ENCODE data around the gene FAM181B. TPM values are rescaled to one million over a fixed set of nuclear protein-coding genes. Genes with fewer than 3 reads are reported as not detected.

FAM181B gene
- total and polyA plus RNA-seq, 2 of the 13 experiments (the other 11 are each of a cell fraction or from before 2014, with no cell fraction given) = not detected

DNA sequence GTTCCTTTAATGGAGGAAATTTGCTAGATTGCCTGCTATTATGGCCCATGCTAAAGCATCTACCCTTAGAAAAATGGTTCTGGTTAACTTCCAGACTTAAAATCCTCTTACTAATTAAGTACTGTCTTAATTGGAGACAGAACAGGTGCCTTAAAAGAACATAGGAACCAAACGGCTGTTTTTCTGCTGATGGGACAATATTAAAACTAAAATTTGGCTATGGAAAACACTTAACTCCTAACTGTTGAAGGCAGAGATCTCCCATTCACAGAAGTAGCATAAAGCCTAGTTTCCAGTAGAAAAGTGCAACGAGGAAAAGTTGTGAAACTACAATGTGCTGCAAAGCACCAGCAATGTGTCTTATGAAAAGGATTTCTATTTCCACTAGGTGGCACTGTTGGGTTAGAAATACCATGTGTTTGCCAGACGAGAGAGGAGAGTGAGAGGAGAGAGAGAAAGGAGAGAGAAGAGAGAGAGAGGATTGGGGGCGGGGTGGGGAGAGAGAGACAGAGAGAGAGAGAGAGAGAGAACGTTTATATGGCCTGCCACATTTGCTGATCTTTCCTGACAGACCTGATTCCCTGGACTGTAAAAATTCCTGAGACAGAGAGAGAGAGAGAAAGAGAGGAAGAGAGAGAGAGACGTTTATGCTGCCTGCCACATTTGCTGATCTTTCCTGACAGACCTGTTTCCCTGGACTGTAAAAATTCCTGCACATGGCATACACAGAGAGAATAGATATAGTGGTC lies 51.5 kb downstream of the FAM181B start (continued):
- TF ChIP-seq, protein P1, sequence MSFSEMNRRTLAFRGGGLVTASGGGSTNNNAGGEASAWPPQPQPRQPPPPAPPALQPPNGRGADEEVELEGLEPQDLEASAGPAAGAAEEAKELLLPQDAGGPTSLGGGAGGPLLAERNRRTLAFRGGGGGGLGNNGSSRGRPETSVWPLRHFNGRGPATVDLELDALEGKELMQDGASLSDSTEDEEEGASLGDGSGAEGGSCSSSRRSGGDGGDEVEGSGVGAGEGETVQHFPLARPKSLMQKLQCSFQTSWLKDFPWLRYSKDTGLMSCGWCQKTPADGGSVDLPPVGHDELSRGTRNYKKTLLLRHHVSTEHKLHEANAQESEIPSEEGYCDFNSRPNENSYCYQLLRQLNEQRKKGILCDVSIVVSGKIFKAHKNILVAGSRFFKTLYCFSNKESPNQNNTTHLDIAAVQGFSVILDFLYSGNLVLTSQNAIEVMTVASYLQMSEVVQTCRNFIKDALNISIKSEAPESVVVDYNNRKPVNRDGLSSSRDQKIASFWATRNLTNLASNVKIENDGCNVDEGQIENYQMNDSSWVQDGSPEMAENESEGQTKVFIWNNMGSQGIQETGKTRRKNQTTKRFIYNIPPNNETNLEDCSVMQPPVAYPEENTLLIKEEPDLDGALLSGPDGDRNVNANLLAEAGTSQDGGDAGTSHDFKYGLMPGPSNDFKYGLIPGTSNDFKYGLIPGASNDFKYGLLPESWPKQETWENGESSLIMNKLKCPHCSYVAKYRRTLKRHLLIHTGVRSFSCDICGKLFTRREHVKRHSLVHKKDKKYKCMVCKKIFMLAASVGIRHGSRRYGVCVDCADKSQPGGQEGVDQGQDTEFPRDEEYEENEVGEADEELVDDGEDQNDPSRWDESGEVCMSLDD (CRISPR knock-in tag; IDR thresholded peaks at IDR 0.05; ENCODE audit: borderline replicate concordance) = no peak
- no peak for TF ChIP-seq POLR2AphosphoS5 (IDR thresholded peaks at IDR 0.05; ENCODE audit: low read depth, low read length)
- peak; percentile 47; the same call in 1 of the 2 replicates for TF ChIP-seq SMC3 (IDR thresholded peaks at IDR 0.05; ENCODE audit: low read length)
- TF ChIP-seq, protein P2, sequence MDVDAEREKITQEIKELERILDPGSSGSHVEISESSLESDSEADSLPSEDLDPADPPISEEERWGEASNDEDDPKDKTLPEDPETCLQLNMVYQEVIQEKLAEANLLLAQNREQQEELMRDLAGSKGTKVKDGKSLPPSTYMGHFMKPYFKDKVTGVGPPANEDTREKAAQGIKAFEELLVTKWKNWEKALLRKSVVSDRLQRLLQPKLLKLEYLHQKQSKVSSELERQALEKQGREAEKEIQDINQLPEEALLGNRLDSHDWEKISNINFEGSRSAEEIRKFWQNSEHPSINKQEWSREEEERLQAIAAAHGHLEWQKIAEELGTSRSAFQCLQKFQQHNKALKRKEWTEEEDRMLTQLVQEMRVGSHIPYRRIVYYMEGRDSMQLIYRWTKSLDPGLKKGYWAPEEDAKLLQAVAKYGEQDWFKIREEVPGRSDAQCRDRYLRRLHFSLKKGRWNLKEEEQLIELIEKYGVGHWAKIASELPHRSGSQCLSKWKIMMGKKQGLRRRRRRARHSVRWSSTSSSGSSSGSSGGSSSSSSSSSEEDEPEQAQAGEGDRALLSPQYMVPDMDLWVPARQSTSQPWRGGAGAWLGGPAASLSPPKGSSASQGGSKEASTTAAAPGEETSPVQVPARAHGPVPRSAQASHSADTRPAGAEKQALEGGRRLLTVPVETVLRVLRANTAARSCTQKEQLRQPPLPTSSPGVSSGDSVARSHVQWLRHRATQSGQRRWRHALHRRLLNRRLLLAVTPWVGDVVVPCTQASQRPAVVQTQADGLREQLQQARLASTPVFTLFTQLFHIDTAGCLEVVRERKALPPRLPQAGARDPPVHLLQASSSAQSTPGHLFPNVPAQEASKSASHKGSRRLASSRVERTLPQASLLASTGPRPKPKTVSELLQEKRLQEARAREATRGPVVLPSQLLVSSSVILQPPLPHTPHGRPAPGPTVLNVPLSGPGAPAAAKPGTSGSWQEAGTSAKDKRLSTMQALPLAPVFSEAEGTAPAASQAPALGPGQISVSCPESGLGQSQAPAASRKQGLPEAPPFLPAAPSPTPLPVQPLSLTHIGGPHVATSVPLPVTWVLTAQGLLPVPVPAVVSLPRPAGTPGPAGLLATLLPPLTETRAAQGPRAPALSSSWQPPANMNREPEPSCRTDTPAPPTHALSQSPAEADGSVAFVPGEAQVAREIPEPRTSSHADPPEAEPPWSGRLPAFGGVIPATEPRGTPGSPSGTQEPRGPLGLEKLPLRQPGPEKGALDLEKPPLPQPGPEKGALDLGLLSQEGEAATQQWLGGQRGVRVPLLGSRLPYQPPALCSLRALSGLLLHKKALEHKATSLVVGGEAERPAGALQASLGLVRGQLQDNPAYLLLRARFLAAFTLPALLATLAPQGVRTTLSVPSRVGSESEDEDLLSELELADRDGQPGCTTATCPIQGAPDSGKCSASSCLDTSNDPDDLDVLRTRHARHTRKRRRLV (CRISPR knock-in tag; IDR thresholded peaks at IDR 0.05) = no peak
- TF ChIP-seq, protein P3, sequence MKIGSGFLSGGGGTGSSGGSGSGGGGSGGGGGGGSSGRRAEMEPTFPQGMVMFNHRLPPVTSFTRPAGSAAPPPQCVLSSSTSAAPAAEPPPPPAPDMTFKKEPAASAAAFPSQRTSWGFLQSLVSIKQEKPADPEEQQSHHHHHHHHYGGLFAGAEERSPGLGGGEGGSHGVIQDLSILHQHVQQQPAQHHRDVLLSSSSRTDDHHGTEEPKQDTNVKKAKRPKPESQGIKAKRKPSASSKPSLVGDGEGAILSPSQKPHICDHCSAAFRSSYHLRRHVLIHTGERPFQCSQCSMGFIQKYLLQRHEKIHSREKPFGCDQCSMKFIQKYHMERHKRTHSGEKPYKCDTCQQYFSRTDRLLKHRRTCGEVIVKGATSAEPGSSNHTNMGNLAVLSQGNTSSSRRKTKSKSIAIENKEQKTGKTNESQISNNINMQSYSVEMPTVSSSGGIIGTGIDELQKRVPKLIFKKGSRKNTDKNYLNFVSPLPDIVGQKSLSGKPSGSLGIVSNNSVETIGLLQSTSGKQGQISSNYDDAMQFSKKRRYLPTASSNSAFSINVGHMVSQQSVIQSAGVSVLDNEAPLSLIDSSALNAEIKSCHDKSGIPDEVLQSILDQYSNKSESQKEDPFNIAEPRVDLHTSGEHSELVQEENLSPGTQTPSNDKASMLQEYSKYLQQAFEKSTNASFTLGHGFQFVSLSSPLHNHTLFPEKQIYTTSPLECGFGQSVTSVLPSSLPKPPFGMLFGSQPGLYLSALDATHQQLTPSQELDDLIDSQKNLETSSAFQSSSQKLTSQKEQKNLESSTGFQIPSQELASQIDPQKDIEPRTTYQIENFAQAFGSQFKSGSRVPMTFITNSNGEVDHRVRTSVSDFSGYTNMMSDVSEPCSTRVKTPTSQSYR (CRISPR knock-in tag; IDR thresholded peaks at IDR 0.05; ENCODE audit: borderline replicate concordance) = peak; percentile 33; the same call in 1 of the 2 replicates

Data from HepG2 (cell line).